Measurements from ENCODE around the gene ACAD8.
"Not testable (repeated sequence)": the region's sequence is repeated elsewhere in the genome, so short reads cannot be mapped to it uniquely, and the experiment has no call there.

Gene ACAD8

GRCh38 chr11:134242376-134242775 is 11.0 kb upstream of the ACAD8 start:
- FAIRE-seq, result no peak
- no peak for DNase-seq (ENCODE audit: insufficient read length)
- TF ChIP-seq TAF1 (IDR thresholded peaks at IDR 0.05; ENCODE audit: borderline replicate concordance, low read depth, low read length), result no peak
- TF ChIP-seq POLR2AphosphoS5 (IDR thresholded peaks at IDR 0.05; ENCODE audit: low read depth, low read length), result no peak
- TF ChIP-seq POLR2A (IDR thresholded peaks at IDR 0.05; ENCODE audit: low read depth, low read length), result no peak

GRCh38 chr11:134243913-134244312 is 9.5 kb upstream of the ACAD8 start:
- DNase-seq (ENCODE audit: insufficient read length) (no peak), FAIRE-seq (no peak)
- TF ChIP-seq TAF1 (IDR thresholded peaks at IDR 0.05; ENCODE audit: borderline replicate concordance, low read depth, low read length) (no peak), POLR2A (IDR thresholded peaks at IDR 0.05; ENCODE audit: low read depth, low read length) (no peak)

GRCh38 chr11:134244593-134244992 is 8.8 kb upstream of the ACAD8 start:
- peak; percentile 74 for FAIRE-seq
- no peak for TF ChIP-seq TAF1 (IDR thresholded peaks at IDR 0.05; ENCODE audit: borderline replicate concordance, low read depth, low read length)
- no peak for TF ChIP-seq POLR2A (IDR thresholded peaks at IDR 0.05; ENCODE audit: low read depth, low read length)
- TF ChIP-seq POLR2AphosphoS5 (IDR thresholded peaks at IDR 0.05; ENCODE audit: low read depth, low read length), result no peak
- DNase-seq (ENCODE audit: insufficient read length), result no peak

- FAIRE-seq (no peak), DNase-seq (ENCODE audit: insufficient read length) (no peak)
- TF ChIP-seq POLR2A (IDR thresholded peaks at IDR 0.05; ENCODE audit: low read depth, low read length) (no peak), POLR2AphosphoS5 (IDR thresholded peaks at IDR 0.05; ENCODE audit: low read depth, low read length) (no peak), TAF1 (IDR thresholded peaks at IDR 0.05; ENCODE audit: borderline replicate concordance, low read depth, low read length) (no peak)
Observed at GRCh38 chr11:134245434-134245833, 7.9 kb upstream of the ACAD8 start.

- DNase-seq (ENCODE audit: insufficient read length), result no peak
- TF ChIP-seq POLR2AphosphoS5 (IDR thresholded peaks at IDR 0.05; ENCODE audit: low read depth, low read length) (no peak), POLR2A (IDR thresholded peaks at IDR 0.05; ENCODE audit: low read depth, low read length) (no peak), TAF1 (IDR thresholded peaks at IDR 0.05; ENCODE audit: borderline replicate concordance, low read depth, low read length) (no peak)
- no peak for FAIRE-seq
Observed at GRCh38 chr11:134246100-134246499, 7.3 kb upstream of the ACAD8 start.

- DNase-seq (ENCODE audit: insufficient read length) (no peak), FAIRE-seq (no peak)
- TF ChIP-seq TAF1 (IDR thresholded peaks at IDR 0.05; ENCODE audit: borderline replicate concordance, low read depth, low read length) (no peak), POLR2AphosphoS5 (IDR thresholded peaks at IDR 0.05; ENCODE audit: low read depth, low read length) (no peak), POLR2A (IDR thresholded peaks at IDR 0.05; ENCODE audit: low read depth, low read length) (no peak)
Observed at GRCh38 chr11:134246678-134247077, 6.7 kb upstream of the ACAD8 start.

- FAIRE-seq, result peak; percentile 5
- TF ChIP-seq TAF1 (IDR thresholded peaks at IDR 0.05; ENCODE audit: borderline replicate concordance, low read depth, low read length) (no peak), POLR2A (IDR thresholded peaks at IDR 0.05; ENCODE audit: low read depth, low read length) (no peak), POLR2AphosphoS5 (IDR thresholded peaks at IDR 0.05; ENCODE audit: low read depth, low read length) (no peak)
- no peak for DNase-seq (ENCODE audit: insufficient read length)
Observed at GRCh38 chr11:134248910-134249480, 4.4 kb upstream of the ACAD8 start.

GRCh38 chr11:134250246-134250645 is 3.1 kb upstream of the ACAD8 start:
- no peak for TF ChIP-seq POLR2A (IDR thresholded peaks at IDR 0.05; ENCODE audit: low read depth, low read length)
- no peak for TF ChIP-seq POLR2AphosphoS5 (IDR thresholded peaks at IDR 0.05; ENCODE audit: low read depth, low read length)
- no peak for TF ChIP-seq TAF1 (IDR thresholded peaks at IDR 0.05; ENCODE audit: borderline replicate concordance, low read depth, low read length)
- no peak for FAIRE-seq
- DNase-seq (ENCODE audit: insufficient read length), result no peak

GRCh38 chr11:134250675-134251074 is 2.7 kb upstream of the ACAD8 start:
- no peak for DNase-seq (ENCODE audit: insufficient read length)
- FAIRE-seq, result no peak
- TF ChIP-seq POLR2AphosphoS5 (IDR thresholded peaks at IDR 0.05; ENCODE audit: low read depth, low read length) (no peak), POLR2A (IDR thresholded peaks at IDR 0.05; ENCODE audit: low read depth, low read length) (no peak), TAF1 (IDR thresholded peaks at IDR 0.05; ENCODE audit: borderline replicate concordance, low read depth, low read length) (no peak)

- no peak for DNase-seq (ENCODE audit: insufficient read length)
- TF ChIP-seq TAF1 (IDR thresholded peaks at IDR 0.05; ENCODE audit: borderline replicate concordance, low read depth, low read length) (no peak), POLR2A (IDR thresholded peaks at IDR 0.05; ENCODE audit: low read depth, low read length) (no peak), POLR2AphosphoS5 (IDR thresholded peaks at IDR 0.05; ENCODE audit: low read depth, low read length) (no peak; the same call in 1 of the 2 replicates)
- FAIRE-seq, result no peak
Observed at GRCh38 chr11:134252346-134253187, 801 bp upstream of the ACAD8 start.

- DNase-seq (ENCODE audit: insufficient read length) (no peak), FAIRE-seq (no peak)
Observed at GRCh38 chr11:134254433-134255183, 1.2 kb downstream of the ACAD8 start.

GRCh38 chr11:134255184-134255561 is 1.8 kb downstream of the ACAD8 start:
- DNase-seq (ENCODE audit: insufficient read length); FAIRE-seq: not testable (repeated sequence)

More at GRCh38 chr11:134254433-134255183, 1.2 kb downstream of the ACAD8 start:
- TF ChIP-seq POLR2A (IDR thresholded peaks at IDR 0.05; ENCODE audit: low read depth, low read length), result no peak
- no peak for TF ChIP-seq POLR2AphosphoS5 (IDR thresholded peaks at IDR 0.05; ENCODE audit: low read depth, low read length)
- no peak for TF ChIP-seq TAF1 (IDR thresholded peaks at IDR 0.05; ENCODE audit: borderline replicate concordance, low read depth, low read length)
